Nephron progenitor cell (in vitro differentiated cells): ENCODE results near the gene GJD4.

Experiments
- DNase-seq: peaks from one replicate; pipeline ENCODE4 v3.0.0; 2021
- H3K27ac Mint-ChIP-seq: 2 replicates; pipeline ENCODE4 v1.8.0; 2021; ENCODE audit warnings: mild to moderate bottlenecking, moderate library complexity, mixed read lengths
- H3K27me3 Mint-ChIP-seq: 2 replicates; pipeline ENCODE4 v1.8.0; 2021; ENCODE audit warnings: mild to moderate bottlenecking, low read depth, mixed read lengths; ENCODE audit not compliant: poor library complexity
- H3K36me3 Mint-ChIP-seq: 2 replicates; pipeline ENCODE4 v1.8.0; 2021; ENCODE audit warnings: low read depth, mixed read lengths
- H3K4me1 Mint-ChIP-seq: 2 replicates; pipeline ENCODE4 v1.8.0; 2021; ENCODE audit warnings: mixed read lengths
- H3K4me3 Mint-ChIP-seq: 2 replicates; pipeline ENCODE4 v1.8.0; 2021; ENCODE audit warnings: mild to moderate bottlenecking, moderate library complexity, mixed read lengths
- H3K9me3 Mint-ChIP-seq: 2 replicates; pipeline ENCODE4 v1.8.0; 2021; ENCODE audit warnings: mild to moderate bottlenecking, moderate library complexity, mixed read lengths
- CTCF ChIP-seq: fragments of 200-600 bp; sonication (generic); IDR thresholded peaks from 2 replicates; pipeline ENCODE4 v1.5.0; 2021; ENCODE audit warnings: antibody characterized with exemption

The GJD4 gene

GRCh38 chr10:35568483-35569015 lies 36.6 kb upstream of the GJD4 start:
- no peak for DNase-seq
- no peaks in the 10 kb centered on the region for H3K9me3 Mint-ChIP-seq
- no peak overlapping the region for H3K4me3 Mint-ChIP-seq
- H3K27me3 Mint-ChIP-seq, result no peaks in the 10 kb centered on the region
- peaks cover 43% of the 10 kb centered on the region for H3K36me3 Mint-ChIP-seq
- H3K4me1 Mint-ChIP-seq, result peaks cover 18% of the 10 kb centered on the region
- no peak for TF ChIP-seq CTCF
- H3K27ac Mint-ChIP-seq, result peak overlapping the region; percentile 98

GRCh38 chr10:35569111-35569707 lies 35.9 kb upstream of the GJD4 start:
- Mint-ChIP-seq H3K27me3 (no peaks in the 10 kb centered on the region), H3K9me3 (no peaks in the 10 kb centered on the region), H3K36me3 (peaks cover 43% of the 10 kb centered on the region), H3K4me3 (peak overlapping the region; percentile 13), H3K4me1 (peaks cover 18% of the 10 kb centered on the region), H3K27ac (peak overlapping the region; percentile 98)
- DNase-seq, result peak; percentile 29
- no peak for TF ChIP-seq CTCF

- TF ChIP-seq CTCF, result no peak
- Mint-ChIP-seq H3K4me1 (peaks cover 18% of the 10 kb centered on the region), H3K9me3 (no peaks in the 10 kb centered on the region), H3K27me3 (no peaks in the 10 kb centered on the region), H3K36me3 (peaks cover 43% of the 10 kb centered on the region), H3K27ac (peak overlapping the region; percentile 73), H3K4me3 (no peak overlapping the region)
- no peak for DNase-seq
Measured at GRCh38 chr10:35569836-35570235, 35.3 kb upstream of the GJD4 start.

DNA sequence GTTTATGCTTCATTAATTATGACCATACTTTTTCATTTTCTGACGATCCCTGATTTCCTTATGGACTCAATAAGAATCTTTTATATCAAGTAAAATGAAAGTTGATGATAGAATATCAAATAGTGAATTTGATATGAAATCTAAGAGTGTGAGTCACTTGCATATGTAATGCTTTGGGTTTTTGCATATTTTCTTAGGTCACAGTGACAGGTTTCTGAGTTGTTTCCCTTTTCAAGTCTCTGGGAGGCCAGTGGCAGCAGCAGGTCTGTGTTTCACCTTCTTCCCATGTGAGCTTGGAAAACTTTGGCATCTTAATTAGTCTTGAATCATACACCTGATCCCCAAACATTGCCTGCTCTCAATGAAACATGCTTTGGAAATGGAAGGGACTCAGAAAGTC lies 34.7 kb upstream of the GJD4 start:
- H3K27ac Mint-ChIP-seq, result no peak overlapping the region
- peaks cover 46% of the 10 kb centered on the region for H3K36me3 Mint-ChIP-seq
- no peak overlapping the region for H3K4me3 Mint-ChIP-seq
- H3K9me3 Mint-ChIP-seq, result no peaks in the 10 kb centered on the region
- no peaks in the 10 kb centered on the region for H3K27me3 Mint-ChIP-seq
- H3K4me1 Mint-ChIP-seq, result peaks cover 18% of the 10 kb centered on the region
- no peak for DNase-seq
- TF ChIP-seq CTCF, result no peak

DNA sequence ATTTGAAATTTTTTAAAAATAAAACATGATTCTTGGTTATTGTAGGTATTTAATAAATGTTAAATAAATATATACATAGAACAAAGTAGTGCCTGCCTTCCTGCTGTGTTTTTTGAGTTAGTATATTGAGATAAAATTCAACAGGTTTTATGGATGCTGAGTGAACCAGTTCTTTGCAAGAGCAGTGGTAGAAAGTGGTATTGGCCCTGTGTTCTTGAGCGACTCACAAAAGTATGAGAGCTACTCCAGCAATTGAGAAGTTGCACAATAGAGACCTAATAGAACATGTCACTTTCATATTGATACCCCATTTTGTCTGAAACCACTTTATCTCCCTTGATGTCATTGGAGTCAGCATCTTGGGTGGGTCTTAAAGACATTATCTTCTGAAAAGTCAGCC lies 32.6 kb upstream of the GJD4 start:
- Mint-ChIP-seq H3K9me3 (peaks cover 3% of the 10 kb centered on the region), H3K27me3 (no peaks in the 10 kb centered on the region), H3K27ac (no peak overlapping the region), H3K4me1 (peaks cover 18% of the 10 kb centered on the region), H3K4me3 (no peak overlapping the region), H3K36me3 (peaks cover 33% of the 10 kb centered on the region)
- DNase-seq, result no peak
- no peak for TF ChIP-seq CTCF

DNA sequence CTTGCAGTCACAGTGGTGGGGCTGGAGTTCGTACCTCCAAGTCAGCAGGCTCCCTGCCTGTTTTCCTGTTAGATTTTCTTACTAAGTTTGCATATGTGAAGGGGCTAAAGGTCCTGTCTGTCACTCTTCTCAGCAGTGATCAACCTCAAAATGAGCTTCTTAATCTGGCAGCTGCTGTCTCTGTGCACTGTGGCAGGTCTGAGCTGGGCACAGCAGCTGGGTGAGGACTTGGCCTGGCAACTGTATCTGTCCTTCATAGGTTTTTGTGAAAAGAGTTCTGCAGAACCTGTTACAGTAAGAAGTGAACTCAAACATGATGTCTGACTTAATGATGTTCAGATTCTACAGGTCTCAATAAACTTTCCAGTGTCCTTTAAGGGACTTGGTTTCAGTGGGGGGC lies 31.3 kb upstream of the GJD4 start:
- TF ChIP-seq CTCF, result no peak
- H3K4me1 Mint-ChIP-seq, result peaks cover 13% of the 10 kb centered on the region
- H3K9me3 Mint-ChIP-seq, result peaks cover 8% of the 10 kb centered on the region
- peaks cover 22% of the 10 kb centered on the region for H3K36me3 Mint-ChIP-seq
- H3K4me3 Mint-ChIP-seq, result no peak overlapping the region
- no peak for DNase-seq
- no peak overlapping the region for H3K27ac Mint-ChIP-seq
- no peaks in the 10 kb centered on the region for H3K27me3 Mint-ChIP-seq
